Fibroblast of lung (primary cell): Measurements from ENCODE around the gene PRTN3. TPM values are rescaled to one million over a fixed set of nuclear protein-coding genes. Genes with fewer than 3 reads are reported as not detected.

Experiments used
- DNase-seq, 2 donors: peaks; one replicate each; pipeline versions ENCODE4 v3.0.0 to v3.0.0-alpha.2; 2010; ENCODE audit warnings: low read depth in 2 of 2
- H2AFZ ChIP-seq: 2 replicates; pipeline ENCODE4 v1.5.1; 2012; ENCODE audit warnings: low read length, control low read depth, inconsistent platforms
- H3K27ac ChIP-seq: 2 replicates; pipeline ENCODE4 v1.5.1; 2011; ENCODE audit warnings: low read length, control low read depth; ENCODE audit not compliant: insufficient read depth
- H3K27me3 ChIP-seq: 2 replicates; pipeline ENCODE4 v1.5.1; 2011; ENCODE audit warnings: mild to moderate bottlenecking, low read length; ENCODE audit not compliant: control insufficient read depth, insufficient read depth
- H3K36me3 ChIP-seq: 2 replicates; pipeline ENCODE4 v1.5.1; 2011; ENCODE audit warnings: low read length; ENCODE audit not compliant: control insufficient read depth, insufficient read depth
- H3K4me1 ChIP-seq: 2 replicates; pipeline ENCODE4 v1.5.1; 2011; ENCODE audit warnings: low read length; ENCODE audit not compliant: control insufficient read depth, insufficient read depth; ENCODE audit errors: extremely low read depth
- H3K4me2 ChIP-seq: 2 replicates; pipeline ENCODE4 v1.5.1; 2011; ENCODE audit warnings: low read length, control low read depth; ENCODE audit not compliant: insufficient read depth; ENCODE audit errors: extremely low read depth
- H3K4me3 ChIP-seq, 4 experiments: fragments of 200-600 bp in 1 of 4; sonication (generic) in 1 of 4; replicated peaks in 1 of 4; 2 replicates each; pipeline ENCODE4 v1.5.1; 2011 to 2016; ENCODE audit warnings: low read length in 4 of 4, low read depth in 3 of 4, mild to moderate bottlenecking in 3 of 4, control low read depth in 2 of 4, inconsistent platforms in 1 of 4, mixed read lengths in 1 of 4; ENCODE audit not compliant: insufficient read depth in 1 of 4; ENCODE audit errors: control extremely low read depth in 1 of 4
- H3K79me2 ChIP-seq: 2 replicates; pipeline ENCODE4 v1.5.1; 2012; ENCODE audit warnings: mild to moderate bottlenecking, low read length, inconsistent platforms; ENCODE audit not compliant: control insufficient read depth, insufficient read depth
- H3K9ac ChIP-seq: 2 replicates; pipeline ENCODE4 v1.5.1; 2011; ENCODE audit warnings: mild to moderate bottlenecking, low read length, control low read depth; ENCODE audit not compliant: insufficient read depth
- H3K9me3 ChIP-seq: 2 replicates; pipeline ENCODE4 v1.5.1; 2012; ENCODE audit warnings: low read depth, low read length; ENCODE audit not compliant: control insufficient read depth, insufficient read depth
- H4K20me1 ChIP-seq: 2 replicates; pipeline ENCODE4 v1.5.1; 2011; ENCODE audit warnings: low read length; ENCODE audit not compliant: control insufficient read depth, insufficient read depth; ENCODE audit errors: extremely low read depth
- CTCF ChIP-seq, 2 donors: IDR thresholded peaks in 1 of 2; conservative IDR thresholded peaks in 1 of 2; 1 replicate in 1 of 2; 2 replicates in 1 of 2; pipeline ENCODE4 v1.5.1; 2011 to 2012; ENCODE audit warnings: low read length in 2 of 2, control low read depth in 1 of 2, inconsistent platforms in 1 of 2, low read depth in 1 of 2, mild to moderate bottlenecking in 1 of 2
- EZH2 ChIP-seq: IDR thresholded peaks from 2 replicates; pipeline ENCODE4 v1.5.1; 2012; ENCODE audit warnings: low read length, control low read depth, mild to moderate bottlenecking; ENCODE audit errors: missing control alignments
- polyA plus RNA-seq, 2 donors: library from polyadenylated mRNA; depleted of rRNA in 1 of 2; stranded (reverse) in 1 of 2; unstranded in 1 of 2; fragments of >200 nt; gene quantifications; 2 replicates each; pipeline ENCODE4 v1.2.1, GENCODE V29; 2011 to 2012; ENCODE audit warnings: missing spikeins in 1 of 2
- total RNA-seq: library from RNA; depleted of rRNA; stranded (reverse); fragments of >200 nt; gene quantifications from 2 replicates; pipeline ENCODE4 v1.2.1, GENCODE V29; 2014

The PRTN3 gene
- total and polyA plus RNA-seq, 2 donors (not counting 1 experiment from before 2014, with no cell fraction given), result not detected

- Histone ChIP-seq H3K4me1 (peaks cover 21% of the 10 kb centered on the region), H3K4me2 (no peak overlapping the region), H3K4me3 (no peak overlapping the region), H3K79me2 (peaks cover 91% of the 10 kb centered on the region), H3K27me3 (no peaks in the 10 kb centered on the region), H3K27ac (no peak overlapping the region), H3K9me3 (no peaks in the 10 kb centered on the region), H3K36me3 (peaks cover 56% of the 10 kb centered on the region), H2AFZ (no peak overlapping the region), H3K9ac (no peak overlapping the region), H4K20me1 (peaks cover 6% of the 10 kb centered on the region)
- TF ChIP-seq CTCF (conservative IDR thresholded peaks at IDR 0.05 in 1 of 2, IDR thresholded peaks at IDR 0.05 in 1 of 2; ENCODE audit: low read depth in 1 of 2, low read length in 2 of 2), result no peak
- TF ChIP-seq EZH2, result no peak
- DNase-seq, result no peak
Observed at GRCh38 chr19:805166-805551, 35.6 kb upstream of the PRTN3 start.

GRCh38 chr19:805600-806550 lies 34.9 kb upstream of the PRTN3 start:
- H2AFZ ChIP-seq, result no peak overlapping the region
- no peak for DNase-seq
- no peaks in the 10 kb centered on the region for H3K9me3 ChIP-seq
- no peak overlapping the region for H3K9ac ChIP-seq
- TF ChIP-seq EZH2, result no peak
- TF ChIP-seq CTCF (conservative IDR thresholded peaks at IDR 0.05 in 1 of 2, IDR thresholded peaks at IDR 0.05 in 1 of 2; ENCODE audit: low read depth in 1 of 2, low read length in 2 of 2), result no peak
- peaks cover 86% of the 10 kb centered on the region for H3K79me2 ChIP-seq
- H3K4me3 ChIP-seq, result no peak overlapping the region
- peaks cover 59% of the 10 kb centered on the region for H3K36me3 ChIP-seq
- H3K4me1 ChIP-seq, result peaks cover 14% of the 10 kb centered on the region
- H4K20me1 ChIP-seq, result peaks cover 5% of the 10 kb centered on the region
- no peak overlapping the region for H3K27ac ChIP-seq
- no peak overlapping the region for H3K4me2 ChIP-seq
- no peaks in the 10 kb centered on the region for H3K27me3 ChIP-seq

- Histone ChIP-seq H2AFZ (no peak overlapping the region), H3K4me1 (peaks cover 5% of the 10 kb centered on the region), H4K20me1 (peaks cover under 1% of the 10 kb centered on the region), H3K9me3 (no peaks in the 10 kb centered on the region), H3K27ac (no peak overlapping the region), H3K36me3 (peaks cover 59% of the 10 kb centered on the region), H3K4me2 (no peak overlapping the region), H3K4me3 (no peak overlapping the region), H3K9ac (no peak overlapping the region), H3K27me3 (no peaks in the 10 kb centered on the region), H3K79me2 (peaks cover 75% of the 10 kb centered on the region)
- DNase-seq, result no peak
- TF ChIP-seq EZH2 (no peak), CTCF (conservative IDR thresholded peaks at IDR 0.05 in 1 of 2, IDR thresholded peaks at IDR 0.05 in 1 of 2; ENCODE audit: low read depth in 1 of 2, low read length in 2 of 2) (no peak)
Observed at GRCh38 chr19:806815-807421, 33.9 kb upstream of the PRTN3 start.
